ENCODE results near the gene DDX24.

The DDX24 gene

GRCh38 chr14:94045101-94045500 lies 35.9 kb downstream of the DDX24 start:
- H3K4me1 ChIP-seq (ENCODE audit: insufficient read depth, poor library complexity, severe bottlenecking): no peaks in the 10 kb centered on the region
- no peaks in the 10 kb centered on the region for H3K27me3 ChIP-seq (ENCODE audit: insufficient read depth, poor library complexity, severe bottlenecking)
- no peaks in the 10 kb centered on the region for H3K9me3 ChIP-seq (ENCODE audit: severe bottlenecking)
- DNase-seq (ENCODE audit: low spot score) (peak; percentile 32), ATAC-seq (ENCODE audit: low read depth) (no peak)
- TF ChIP-seq, protein P1, sequence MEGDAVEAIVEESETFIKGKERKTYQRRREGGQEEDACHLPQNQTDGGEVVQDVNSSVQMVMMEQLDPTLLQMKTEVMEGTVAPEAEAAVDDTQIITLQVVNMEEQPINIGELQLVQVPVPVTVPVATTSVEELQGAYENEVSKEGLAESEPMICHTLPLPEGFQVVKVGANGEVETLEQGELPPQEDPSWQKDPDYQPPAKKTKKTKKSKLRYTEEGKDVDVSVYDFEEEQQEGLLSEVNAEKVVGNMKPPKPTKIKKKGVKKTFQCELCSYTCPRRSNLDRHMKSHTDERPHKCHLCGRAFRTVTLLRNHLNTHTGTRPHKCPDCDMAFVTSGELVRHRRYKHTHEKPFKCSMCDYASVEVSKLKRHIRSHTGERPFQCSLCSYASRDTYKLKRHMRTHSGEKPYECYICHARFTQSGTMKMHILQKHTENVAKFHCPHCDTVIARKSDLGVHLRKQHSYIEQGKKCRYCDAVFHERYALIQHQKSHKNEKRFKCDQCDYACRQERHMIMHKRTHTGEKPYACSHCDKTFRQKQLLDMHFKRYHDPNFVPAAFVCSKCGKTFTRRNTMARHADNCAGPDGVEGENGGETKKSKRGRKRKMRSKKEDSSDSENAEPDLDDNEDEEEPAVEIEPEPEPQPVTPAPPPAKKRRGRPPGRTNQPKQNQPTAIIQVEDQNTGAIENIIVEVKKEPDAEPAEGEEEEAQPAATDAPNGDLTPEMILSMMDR (IDR thresholded peaks at IDR 0.05; ENCODE audit: poor library complexity, severe bottlenecking): no peak
- peaks cover 38% of the 10 kb centered on the region for H3K36me3 ChIP-seq (ENCODE audit: low read depth)
- no peak overlapping the region for H3K27ac ChIP-seq (ENCODE audit: poor library complexity, severe bottlenecking)
- H3K4me3 ChIP-seq (ENCODE audit: severe bottlenecking): no peak overlapping the region

DNA sequence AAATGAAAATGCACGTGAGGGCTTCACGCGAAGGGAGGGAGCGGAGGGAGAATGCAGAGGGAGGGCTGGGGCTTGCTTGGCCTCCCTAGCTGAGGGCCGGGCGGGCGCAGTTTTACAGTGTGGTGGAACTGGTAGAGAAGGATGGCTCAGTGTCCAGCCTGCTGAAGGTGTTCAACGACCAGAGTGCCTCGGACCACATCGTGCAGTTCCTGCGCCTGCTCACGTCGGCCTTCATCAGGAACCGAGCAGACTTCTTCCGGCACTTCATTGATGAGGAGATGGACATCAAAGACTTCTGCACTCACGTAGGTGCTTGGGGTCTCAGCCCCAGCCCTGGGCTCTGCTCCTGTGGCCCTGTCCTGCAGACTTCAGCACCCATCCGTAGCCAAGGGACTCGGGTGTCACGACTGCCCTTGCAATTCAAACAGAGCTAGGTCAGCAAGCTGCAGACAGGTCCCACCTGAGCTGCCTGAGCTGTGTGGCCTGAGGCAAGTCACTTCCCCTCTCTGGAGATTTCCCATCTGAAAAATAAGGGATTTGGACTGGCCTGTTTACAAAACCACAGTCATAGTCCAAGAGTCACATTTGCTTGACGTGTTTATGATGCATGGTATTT lies 36.4 kb downstream of the DDX24 start:
- no peaks in the 10 kb centered on the region for H3K27me3 ChIP-seq (ENCODE audit: insufficient read depth, poor library complexity, severe bottlenecking)
- DNase-seq (ENCODE audit: low spot score): peak; percentile 60
- H3K36me3 ChIP-seq (ENCODE audit: low read depth): peaks cover 33% of the 10 kb centered on the region
- no peaks in the 10 kb centered on the region for H3K4me1 ChIP-seq (ENCODE audit: insufficient read depth, poor library complexity, severe bottlenecking)
- no peak overlapping the region for H3K27ac ChIP-seq (ENCODE audit: poor library complexity, severe bottlenecking)
- ATAC-seq (ENCODE audit: low read depth): no peak
- TF ChIP-seq, protein P1 (IDR thresholded peaks at IDR 0.05; ENCODE audit: poor library complexity, severe bottlenecking): no peak
- H3K9me3 ChIP-seq (ENCODE audit: severe bottlenecking): no peaks in the 10 kb centered on the region
- H3K4me3 ChIP-seq (ENCODE audit: severe bottlenecking): no peak overlapping the region

GRCh38 chr14:94043756-94044475 lies 37.1 kb downstream of the DDX24 start:
- ATAC-seq (ENCODE audit: low read depth) (peak; percentile 8; the same call in 1 of the 3 replicates), DNase-seq (ENCODE audit: low spot score) (peak; percentile 63)

DNA sequence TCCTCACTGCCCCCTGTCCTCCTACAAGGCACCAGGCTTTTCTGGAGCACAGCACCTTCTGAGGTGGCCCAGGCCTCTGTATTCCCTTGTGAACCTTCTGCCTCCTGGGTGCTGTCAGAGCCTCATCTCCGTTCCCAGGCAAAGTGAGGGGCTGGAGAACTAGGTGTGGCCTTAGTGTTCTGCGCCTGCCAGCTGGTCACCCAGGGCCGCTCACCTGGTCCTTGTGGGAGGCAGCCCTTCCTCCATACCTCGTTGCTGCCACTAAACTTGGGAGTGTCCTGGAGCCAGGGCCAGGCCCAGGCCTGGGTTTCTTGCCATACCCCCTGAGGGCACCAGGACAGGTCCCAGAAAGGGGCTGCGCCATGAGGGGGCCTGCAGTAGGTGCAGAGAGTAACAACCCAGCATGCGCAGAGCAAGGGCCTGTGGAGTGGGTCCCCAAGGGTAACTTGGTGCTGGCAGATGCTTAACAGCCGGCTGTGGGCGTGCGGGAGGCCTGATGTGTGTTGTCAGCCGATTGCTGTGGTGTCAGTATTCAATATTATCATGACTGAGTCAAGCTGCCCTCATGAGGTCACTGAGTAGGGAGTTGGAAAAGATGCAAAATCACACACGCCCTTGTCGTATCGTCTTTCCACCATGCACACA lies 37.8 kb downstream of the DDX24 start:
- DNase-seq (ENCODE audit: low spot score) (no peak), ATAC-seq (ENCODE audit: low read depth) (no peak; the same call in 2 of the 3 replicates)
- H3K4me1 ChIP-seq (ENCODE audit: insufficient read depth, poor library complexity, severe bottlenecking): no peaks in the 10 kb centered on the region
- H3K4me3 ChIP-seq (ENCODE audit: severe bottlenecking): no peak overlapping the region
- no peak overlapping the region for H3K27ac ChIP-seq (ENCODE audit: poor library complexity, severe bottlenecking)
- H3K27me3 ChIP-seq (ENCODE audit: insufficient read depth, poor library complexity, severe bottlenecking): no peaks in the 10 kb centered on the region
- TF ChIP-seq, protein P1 (IDR thresholded peaks at IDR 0.05; ENCODE audit: poor library complexity, severe bottlenecking): no peak
- H3K9me3 ChIP-seq (ENCODE audit: severe bottlenecking): no peaks in the 10 kb centered on the region
- peaks cover 20% of the 10 kb centered on the region for H3K36me3 ChIP-seq (ENCODE audit: low read depth)

More at GRCh38 chr14:94043756-94044475, 37.1 kb downstream of the DDX24 start:
- TF ChIP-seq, protein P1 (IDR thresholded peaks at IDR 0.05; ENCODE audit: poor library complexity, severe bottlenecking): no peak
- no peaks in the 10 kb centered on the region for H3K4me1 ChIP-seq (ENCODE audit: insufficient read depth, poor library complexity, severe bottlenecking)
- no peaks in the 10 kb centered on the region for H3K9me3 ChIP-seq (ENCODE audit: severe bottlenecking)
- H3K36me3 ChIP-seq (ENCODE audit: low read depth): peaks cover 27% of the 10 kb centered on the region
- H3K4me3 ChIP-seq (ENCODE audit: severe bottlenecking): no peak overlapping the region
- H3K27ac ChIP-seq (ENCODE audit: poor library complexity, severe bottlenecking): no peak overlapping the region
- no peaks in the 10 kb centered on the region for H3K27me3 ChIP-seq (ENCODE audit: insufficient read depth, poor library complexity, severe bottlenecking)

Measured in RWPE2 (cell line).